Measurements from ENCODE around the gene CACNA2D4. TPM values are rescaled to one million over a fixed set of nuclear protein-coding genes. Genes with fewer than 3 reads are reported as not detected.

The CACNA2D4 gene
- total and polyA plus RNA-seq, 8 donors: 1.5 to 6.5 (median 1.9) TPM

GRCh38 chr12:1863823-1864222 is 54.6 kb downstream of the CACNA2D4 start:
- no peak overlapping the region for H3K27ac ChIP-seq
- no peaks in the 10 kb centered on the region for H3K4me1 ChIP-seq
- DNase-seq: no peak
- no peaks in the 10 kb centered on the region for H3K36me3 ChIP-seq
- TF ChIP-seq, protein P1, sequence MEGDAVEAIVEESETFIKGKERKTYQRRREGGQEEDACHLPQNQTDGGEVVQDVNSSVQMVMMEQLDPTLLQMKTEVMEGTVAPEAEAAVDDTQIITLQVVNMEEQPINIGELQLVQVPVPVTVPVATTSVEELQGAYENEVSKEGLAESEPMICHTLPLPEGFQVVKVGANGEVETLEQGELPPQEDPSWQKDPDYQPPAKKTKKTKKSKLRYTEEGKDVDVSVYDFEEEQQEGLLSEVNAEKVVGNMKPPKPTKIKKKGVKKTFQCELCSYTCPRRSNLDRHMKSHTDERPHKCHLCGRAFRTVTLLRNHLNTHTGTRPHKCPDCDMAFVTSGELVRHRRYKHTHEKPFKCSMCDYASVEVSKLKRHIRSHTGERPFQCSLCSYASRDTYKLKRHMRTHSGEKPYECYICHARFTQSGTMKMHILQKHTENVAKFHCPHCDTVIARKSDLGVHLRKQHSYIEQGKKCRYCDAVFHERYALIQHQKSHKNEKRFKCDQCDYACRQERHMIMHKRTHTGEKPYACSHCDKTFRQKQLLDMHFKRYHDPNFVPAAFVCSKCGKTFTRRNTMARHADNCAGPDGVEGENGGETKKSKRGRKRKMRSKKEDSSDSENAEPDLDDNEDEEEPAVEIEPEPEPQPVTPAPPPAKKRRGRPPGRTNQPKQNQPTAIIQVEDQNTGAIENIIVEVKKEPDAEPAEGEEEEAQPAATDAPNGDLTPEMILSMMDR (IDR thresholded peaks at IDR 0.05): no peak
- intact Hi-C loops (cut with DNase I): no loop called here
- no peak for ATAC-seq
- no peaks in the 10 kb centered on the region for H3K9me3 ChIP-seq
- peaks cover 12 to 44% of the 10 kb centered on the region in 2 donors for H3K27me3 ChIP-seq
- no peak overlapping the region for H3K4me3 ChIP-seq

DNA sequence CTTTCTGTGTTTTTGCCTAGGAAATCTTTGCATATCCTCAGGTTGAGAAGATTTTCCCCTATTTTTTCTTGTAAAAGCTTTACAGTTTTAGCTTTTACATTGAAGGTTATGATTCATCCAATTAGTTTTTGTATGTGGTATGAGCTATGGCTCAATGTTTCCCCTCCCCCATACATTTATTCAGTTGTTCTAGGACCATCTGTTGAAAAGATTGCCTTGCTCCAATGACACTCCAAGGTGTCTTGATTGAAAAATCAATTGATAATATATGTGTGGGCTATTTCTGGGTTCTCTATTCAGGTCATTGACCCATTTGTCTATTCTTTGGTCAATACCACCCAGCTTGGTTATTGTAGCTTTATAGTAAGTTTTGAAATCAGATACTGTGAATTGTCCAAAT is 55.5 kb downstream of the CACNA2D4 start:
- H3K36me3 ChIP-seq: no peaks in the 10 kb centered on the region
- ATAC-seq (no peak), DNase-seq (no peak)
- no peaks in the 10 kb centered on the region for H3K9me3 ChIP-seq
- no peaks in the 10 kb centered on the region for H3K4me1 ChIP-seq
- no peak overlapping the region for H3K4me3 ChIP-seq
- no peak overlapping the region for H3K27ac ChIP-seq
- H3K27me3 ChIP-seq: peaks cover 12 to 52% of the 10 kb centered on the region in 2 donors
- intact Hi-C loops (cut with DNase I): no loop called here
- TF ChIP-seq, protein P1 (IDR thresholded peaks at IDR 0.05): no peak

GRCh38 chr12:1859643-1860042 is 58.8 kb downstream of the CACNA2D4 start:
- H3K27ac ChIP-seq: no peak overlapping the region
- intact Hi-C loops (cut with DNase I): no loop called here
- DNase-seq: no peak
- H3K9me3 ChIP-seq: peaks cover 0 to 18% of the 10 kb centered on the region in 2 donors
- no peaks in the 10 kb centered on the region for H3K4me1 ChIP-seq
- TF ChIP-seq, protein P1 (IDR thresholded peaks at IDR 0.05): no peak
- H3K27me3 ChIP-seq: peaks cover 8 to 26% of the 10 kb centered on the region in 2 donors
- no peaks in the 10 kb centered on the region for H3K36me3 ChIP-seq
- ATAC-seq: no peak
- H3K4me3 ChIP-seq: no peak overlapping the region

DNA sequence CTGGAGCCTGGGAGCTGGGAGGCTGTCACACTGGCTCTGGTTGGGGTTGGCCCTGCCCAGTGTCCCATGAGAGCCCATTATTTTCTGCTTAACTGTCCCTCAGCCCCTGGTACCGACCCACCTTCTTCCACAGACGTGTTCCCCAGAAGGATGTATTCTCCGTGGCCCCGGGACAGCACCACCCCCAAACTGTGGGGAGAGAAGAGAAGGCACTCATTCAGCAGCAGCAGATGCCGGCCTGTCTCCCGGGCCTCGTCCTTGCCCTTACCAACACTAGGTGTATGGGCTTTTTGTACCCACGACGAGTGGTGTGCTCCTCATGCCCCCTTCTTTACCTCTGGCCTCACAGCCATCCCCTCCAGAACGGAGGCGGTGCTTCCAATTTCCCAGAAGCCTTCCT is 60.0 kb downstream of the CACNA2D4 start:
- DNase-seq (no peak), ATAC-seq (no peak)
- intact Hi-C loops (cut with DNase I): no loop called here
- H3K27me3 ChIP-seq: peaks cover 0 to 14% of the 10 kb centered on the region in 2 donors
- TF ChIP-seq, protein P1 (IDR thresholded peaks at IDR 0.05): no peak
- no peaks in the 10 kb centered on the region for H3K36me3 ChIP-seq
- H3K4me1 ChIP-seq: no peaks in the 10 kb centered on the region
- H3K9me3 ChIP-seq: peaks cover 0 to 21% of the 10 kb centered on the region in 2 donors
- H3K4me3 ChIP-seq: no peak overlapping the region
- H3K27ac ChIP-seq: no peak overlapping the region

DNA sequence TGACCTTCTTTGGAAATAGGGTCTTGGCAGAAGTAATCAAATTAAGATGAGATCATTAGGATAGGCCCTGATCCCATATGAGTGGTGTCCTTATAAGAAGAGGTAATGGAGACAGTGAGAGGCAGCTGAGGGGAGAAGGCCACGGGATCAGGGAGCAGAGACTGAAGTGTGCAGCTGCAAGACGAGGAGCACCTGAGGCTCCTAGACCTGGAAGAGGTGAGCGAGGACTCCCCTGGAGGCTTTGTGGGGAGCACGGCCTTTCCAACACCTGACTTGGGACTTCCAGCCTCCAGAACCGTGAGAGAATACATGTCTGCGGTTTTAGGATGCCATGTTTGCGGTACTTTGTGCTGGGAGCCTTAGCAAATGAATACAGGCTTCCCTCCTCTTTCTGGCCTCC is 60.6 kb downstream of the CACNA2D4 start:
- Histone ChIP-seq H3K27ac (no peak overlapping the region), H3K4me1 (no peaks in the 10 kb centered on the region), H3K4me3 (no peak overlapping the region), H3K27me3 (peaks cover 0 to 11% of the 10 kb centered on the region in 2 donors), H3K36me3 (no peaks in the 10 kb centered on the region), H3K9me3 (peaks cover 0 to 21% of the 10 kb centered on the region in 2 donors)
- TF ChIP-seq, protein P1 (IDR thresholded peaks at IDR 0.05): no peak
- ATAC-seq (no peak), DNase-seq (no peak)
- intact Hi-C loops (cut with DNase I): no loop called here
